ENCODE results near the gene PLCL1.
"Not testable (repeated sequence)": the region's sequence is repeated elsewhere in the genome, so short reads cannot be mapped to it uniquely, and the experiment has no call there.

PLCL1 gene

GRCh38 chr2:198000417-198000816 is 196.0 kb downstream of the PLCL1 start:
- DNase-seq (ENCODE audit: low spot score), result no peak

GRCh38 chr2:198004173-198004572 is 199.8 kb downstream of the PLCL1 start:
- DNase-seq (ENCODE audit: low spot score), result peak; percentile 3

GRCh38 chr2:198004921-198005829 is 200.8 kb downstream of the PLCL1 start:
- no peak for DNase-seq (ENCODE audit: low spot score)

- DNase-seq (ENCODE audit: low spot score), result no peak
Observed at GRCh38 chr2:198006733-198007132, 202.3 kb downstream of the PLCL1 start.

GRCh38 chr2:198008230-198008629 is 203.8 kb downstream of the PLCL1 start:
- no peak for DNase-seq (ENCODE audit: low spot score)

GRCh38 chr2:198012025-198012424 is 207.6 kb downstream of the PLCL1 start:
- DNase-seq (ENCODE audit: low spot score), result no peak

GRCh38 chr2:198016243-198016642 is 211.8 kb downstream of the PLCL1 start:
- no peak for DNase-seq (ENCODE audit: low spot score)

GRCh38 chr2:198017068-198017467 is 212.7 kb downstream of the PLCL1 start:
- no peak for DNase-seq (ENCODE audit: low spot score)

- DNase-seq (ENCODE audit: low spot score), result no peak
Observed at GRCh38 chr2:198028955-198029354, 224.6 kb downstream of the PLCL1 start.

- DNase-seq (ENCODE audit: low spot score), result not testable (repeated sequence)
Observed at GRCh38 chr2:198029576-198029975, 225.2 kb downstream of the PLCL1 start.

- DNase-seq (ENCODE audit: low spot score), result no peak
Observed at GRCh38 chr2:198033626-198034025, 229.2 kb downstream of the PLCL1 start.

GRCh38 chr2:198036029-198036879 is 231.9 kb downstream of the PLCL1 start:
- no peak for DNase-seq (ENCODE audit: low spot score)

- no peak for DNase-seq (ENCODE audit: low spot score)
Observed at GRCh38 chr2:198040835-198041234, 236.4 kb downstream of the PLCL1 start.

GRCh38 chr2:198042189-198042588 is 237.8 kb downstream of the PLCL1 start:
- DNase-seq (ENCODE audit: low spot score), result no peak

GRCh38 chr2:198044777-198045176 is 240.4 kb downstream of the PLCL1 start:
- DNase-seq (ENCODE audit: low spot score), result no peak

- no peak for DNase-seq (ENCODE audit: low spot score)
Observed at GRCh38 chr2:198045227-198045626, 240.8 kb downstream of the PLCL1 start.

- no peak for DNase-seq (ENCODE audit: low spot score)
Observed at GRCh38 chr2:198052741-198053140, 248.3 kb downstream of the PLCL1 start.

GRCh38 chr2:198053148-198053547 is 248.8 kb downstream of the PLCL1 start:
- no peak for DNase-seq (ENCODE audit: low spot score)

GRCh38 chr2:198053776-198054175 is 249.4 kb downstream of the PLCL1 start:
- DNase-seq (ENCODE audit: low spot score), result no peak

GRCh38 chr2:198054299-198054698 is 249.9 kb downstream of the PLCL1 start:
- peak; percentile 15 for DNase-seq (ENCODE audit: low spot score)

- no peak for DNase-seq (ENCODE audit: low spot score)
Observed at GRCh38 chr2:198055716-198056115, 251.3 kb downstream of the PLCL1 start.

- DNase-seq (ENCODE audit: low spot score), result no peak
Observed at GRCh38 chr2:198056836-198057235, 252.4 kb downstream of the PLCL1 start.

- no peak for DNase-seq (ENCODE audit: low spot score)
Observed at GRCh38 chr2:198059800-198060199, 255.4 kb downstream of the PLCL1 start.
